Bronchial epithelial cell (primary cell): ENCODE measurements around the gene CD99L2. TPM values are rescaled to one million over a fixed set of nuclear protein-coding genes. Genes with fewer than 3 reads are reported as not detected.

Source experiments
- DNase-seq: peaks from one replicate; pipeline ENCODE4 v3.0.0-alpha.2; 2010; ENCODE audit warnings: low read depth
- FAIRE-seq: peaks from 2 replicates; lab custom pipeline; 2011; peaks lifted over from hg19 to GRCh38; lab: Jason Lieb, UNC
- H3K27me3 ChIP-seq: 2 replicates; pipeline ENCODE4 v1.5.1; 2011; ENCODE audit warnings: low read length; ENCODE audit not compliant: control insufficient read depth, insufficient read depth
- H3K36me3 ChIP-seq: 2 replicates; pipeline ENCODE4 v1.5.1; 2011; ENCODE audit warnings: low read length; ENCODE audit not compliant: control insufficient read depth, insufficient read depth
- H3K4me3 ChIP-seq: 2 replicates; pipeline ENCODE4 v1.5.1; 2011; ENCODE audit warnings: mild to moderate bottlenecking, low read depth, low read length, control low read depth
- total RNA-seq: library from RNA; depleted of rRNA; stranded (reverse); fragments of >200 nt; gene quantifications from 2 replicates; pipeline ENCODE4 v1.2.1, GENCODE V29; 2014
- TF ChIP-seq, protein P1 (sequence below): IDR thresholded peaks from 2 replicates; pipeline ENCODE4 v1.5.1; 2011; ENCODE audit warnings: mild to moderate bottlenecking, moderate library complexity, low read length, control low read depth, inconsistent platforms; ENCODE audit not compliant: insufficient read depth, severe bottlenecking

CD99L2 gene
- total RNA-seq, 1 donor from 2014 or later: 10.8 TPM

DNA sequence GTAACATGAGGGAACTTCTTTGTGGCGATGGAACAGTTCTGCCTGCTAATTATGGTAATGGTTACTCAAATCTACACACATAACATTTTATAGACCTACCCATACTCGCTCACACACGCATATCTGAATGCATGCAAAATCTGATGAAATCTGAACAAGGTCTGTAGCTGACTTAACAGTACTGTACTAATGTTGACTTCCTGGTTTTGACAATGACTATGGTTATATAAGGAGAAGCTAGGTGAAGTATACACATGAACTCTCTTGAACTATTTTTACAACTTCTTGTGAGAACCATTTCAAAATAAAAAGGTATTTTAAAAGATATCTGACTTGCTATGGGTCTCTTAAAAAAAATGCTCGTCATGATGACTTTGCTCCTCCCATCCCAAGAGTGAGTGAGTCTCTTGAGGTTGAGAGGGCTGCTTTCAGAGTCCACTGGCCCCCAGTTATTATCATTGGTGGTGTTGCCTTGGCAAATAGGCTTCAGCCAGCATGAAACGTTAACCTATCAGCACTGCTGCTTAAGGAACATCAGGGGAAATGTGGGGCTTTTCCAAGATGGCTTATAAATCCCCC lies 105.4 kb downstream of the CD99L2 start:
- FAIRE-seq (no peak), DNase-seq (no peak)
- TF ChIP-seq, protein P1, sequence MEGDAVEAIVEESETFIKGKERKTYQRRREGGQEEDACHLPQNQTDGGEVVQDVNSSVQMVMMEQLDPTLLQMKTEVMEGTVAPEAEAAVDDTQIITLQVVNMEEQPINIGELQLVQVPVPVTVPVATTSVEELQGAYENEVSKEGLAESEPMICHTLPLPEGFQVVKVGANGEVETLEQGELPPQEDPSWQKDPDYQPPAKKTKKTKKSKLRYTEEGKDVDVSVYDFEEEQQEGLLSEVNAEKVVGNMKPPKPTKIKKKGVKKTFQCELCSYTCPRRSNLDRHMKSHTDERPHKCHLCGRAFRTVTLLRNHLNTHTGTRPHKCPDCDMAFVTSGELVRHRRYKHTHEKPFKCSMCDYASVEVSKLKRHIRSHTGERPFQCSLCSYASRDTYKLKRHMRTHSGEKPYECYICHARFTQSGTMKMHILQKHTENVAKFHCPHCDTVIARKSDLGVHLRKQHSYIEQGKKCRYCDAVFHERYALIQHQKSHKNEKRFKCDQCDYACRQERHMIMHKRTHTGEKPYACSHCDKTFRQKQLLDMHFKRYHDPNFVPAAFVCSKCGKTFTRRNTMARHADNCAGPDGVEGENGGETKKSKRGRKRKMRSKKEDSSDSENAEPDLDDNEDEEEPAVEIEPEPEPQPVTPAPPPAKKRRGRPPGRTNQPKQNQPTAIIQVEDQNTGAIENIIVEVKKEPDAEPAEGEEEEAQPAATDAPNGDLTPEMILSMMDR: no peak
- H3K4me3 ChIP-seq: no peak overlapping the region
- H3K27me3 ChIP-seq: no peaks in the 10 kb centered on the region
- peaks cover 7% of the 10 kb centered on the region for H3K36me3 ChIP-seq

DNA sequence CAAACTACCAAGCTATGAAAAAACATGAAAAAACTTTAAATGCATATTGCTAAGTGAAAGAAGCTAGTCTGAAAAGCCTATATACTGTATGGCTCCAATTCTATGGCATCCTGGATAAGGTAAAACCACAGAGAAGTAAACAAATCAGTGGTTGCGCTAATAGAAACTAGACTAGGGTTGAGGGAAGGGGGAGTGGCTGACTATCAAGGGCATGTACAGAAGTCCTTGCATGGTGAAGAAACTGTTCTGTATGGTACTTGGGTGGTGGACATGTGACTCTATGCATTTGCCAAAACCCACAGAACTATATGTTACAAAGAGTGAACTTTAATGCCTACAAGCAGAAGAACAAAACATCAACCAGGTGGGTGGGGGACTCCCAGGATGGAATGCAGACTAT lies 108.4 kb downstream of the CD99L2 start:
- no peak for FAIRE-seq
- DNase-seq: no peak
- no peak overlapping the region for H3K4me3 ChIP-seq

DNA sequence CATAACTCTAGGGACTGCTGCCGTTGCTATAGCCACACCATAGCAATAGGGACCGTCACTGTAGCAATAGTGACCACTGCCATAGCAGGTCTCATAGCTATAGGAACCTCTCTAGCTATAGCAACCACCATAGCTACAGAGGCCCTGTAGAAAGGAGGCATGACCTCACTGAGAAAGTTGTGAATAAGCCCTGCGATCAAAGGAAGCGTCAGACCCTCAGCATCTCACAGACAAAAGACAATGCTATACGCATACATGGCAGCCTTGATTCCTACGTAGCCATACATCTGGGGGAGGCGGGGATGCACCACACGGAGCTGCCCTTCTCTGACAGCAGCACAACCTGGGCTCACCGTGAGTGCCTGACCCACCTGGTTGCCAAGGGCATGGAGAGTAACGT lies 116.8 kb downstream of the CD99L2 start:
- H3K4me3 ChIP-seq: no peak overlapping the region
- H3K27me3 ChIP-seq: no peaks in the 10 kb centered on the region
- DNase-seq: no peak
- TF ChIP-seq, protein P1: no peak
- peaks cover 6% of the 10 kb centered on the region for H3K36me3 ChIP-seq
- no peak for FAIRE-seq

More for the DNA sequence above, 108.4 kb downstream of the CD99L2 start:
- TF ChIP-seq, protein P1: no peak
- Histone ChIP-seq H3K36me3 (peaks cover 5% of the 10 kb centered on the region), H3K27me3 (no peaks in the 10 kb centered on the region)

DNA sequence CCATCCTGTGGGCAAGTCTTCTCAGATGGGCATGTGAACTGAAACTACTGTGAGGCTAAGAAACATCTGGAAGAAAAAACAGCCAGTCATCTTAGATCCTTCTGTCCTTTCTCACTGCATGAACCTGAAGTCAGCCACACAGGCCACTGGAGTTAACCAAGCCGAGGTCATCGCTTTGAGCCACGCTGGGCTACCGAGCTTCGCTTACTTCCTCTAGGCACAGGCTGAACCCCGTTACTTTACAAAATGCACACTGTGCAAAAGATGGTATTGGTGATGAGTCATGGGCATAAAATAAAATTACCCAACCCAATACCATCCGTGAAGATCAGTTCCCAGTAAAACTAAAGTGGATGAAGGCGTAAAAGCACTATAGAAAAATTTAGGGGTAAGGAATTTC lies 119.1 kb downstream of the CD99L2 start:
- DNase-seq (no peak), FAIRE-seq (no peak)

DNA sequence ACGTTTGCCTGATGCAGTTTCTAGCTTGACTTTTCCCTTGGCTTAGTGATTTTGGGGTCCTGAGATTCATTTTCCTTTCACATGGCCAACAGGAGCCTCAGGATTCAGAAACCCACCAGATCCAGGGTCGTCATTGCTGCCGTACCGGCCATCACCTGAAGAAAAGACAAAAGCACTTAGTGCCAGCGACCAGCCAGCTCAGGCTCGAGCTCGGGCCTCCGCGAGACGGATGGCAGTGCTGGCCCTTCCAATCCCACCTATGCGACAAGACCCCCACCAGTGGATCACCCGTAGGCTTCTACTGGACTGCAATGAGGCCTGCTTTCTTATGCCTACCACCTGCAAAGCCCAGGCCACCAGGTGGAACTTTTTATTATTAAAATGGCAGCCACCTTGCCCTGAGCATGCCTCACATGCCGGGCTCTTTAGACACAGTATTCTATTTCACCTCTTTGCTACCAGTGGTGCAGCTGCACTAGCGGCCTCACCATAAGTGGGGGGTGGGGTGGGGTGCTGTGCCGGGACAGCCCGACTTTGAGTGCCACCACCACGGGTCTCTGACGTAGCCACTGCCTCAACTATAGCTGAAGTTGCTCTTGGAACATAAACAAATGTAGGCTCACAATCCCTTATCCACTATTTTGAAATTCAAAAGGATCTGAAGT lies 121.0 kb downstream of the CD99L2 start:
- TF ChIP-seq, protein P1: no peak
- Histone ChIP-seq H3K27me3 (no peaks in the 10 kb centered on the region), H3K36me3 (peaks cover 6% of the 10 kb centered on the region), H3K4me3 (no peak overlapping the region)
- FAIRE-seq: no peak
- DNase-seq: no peak

More for the DNA sequence above, 119.1 kb downstream of the CD99L2 start:
- TF ChIP-seq, protein P1: no peak
- Histone ChIP-seq H3K27me3 (no peaks in the 10 kb centered on the region), H3K36me3 (peaks cover 7% of the 10 kb centered on the region), H3K4me3 (no peak overlapping the region)
